Immature natural killer cell (primary cell): ENCODE measurements around the gene E4F1. TPM values are rescaled to one million over a fixed set of nuclear protein-coding genes. Genes with fewer than 3 reads are reported as not detected.
A peak's percentile ranks its signal among the peaks of the same experiment; 100 is the strongest.

Experiments used
- DNase-seq, 3 donors: peaks; one replicate each; pipeline ENCODE4 v3.0.0; 2022; ENCODE audit warnings: mixed read lengths in 1 of 3
- H3K27ac Mint-ChIP-seq, 6 donors: one replicate each; pipeline ENCODE4 v1.8.0; 2020; ENCODE audit warnings: mixed read lengths in 6 of 6, mild to moderate bottlenecking in 5 of 6, inconsistent platforms in 4 of 6, moderate library complexity in 3 of 6
- H3K27me3 Mint-ChIP-seq, 3 donors: one replicate each; pipeline ENCODE4 v1.8.0; 2020 to 2021; ENCODE audit warnings: low read depth in 3 of 3, mild to moderate bottlenecking in 3 of 3, mixed read lengths in 3 of 3, moderate library complexity in 3 of 3, inconsistent platforms in 1 of 3
- H3K36me3 Mint-ChIP-seq, 3 donors: one replicate each; pipeline ENCODE4 v1.8.0; 2020; ENCODE audit warnings: mixed read lengths in 3 of 3, inconsistent platforms in 2 of 3, mild to moderate bottlenecking in 2 of 3
- H3K4me1 Mint-ChIP-seq, 2 donors: one replicate each; pipeline ENCODE4 v1.8.0; 2020; ENCODE audit warnings: inconsistent platforms in 2 of 2, mild to moderate bottlenecking in 2 of 2, mixed read lengths in 2 of 2, moderate library complexity in 1 of 2
- H3K4me3 Mint-ChIP-seq, 5 donors: one replicate each; pipeline ENCODE4 v1.8.0; 2020; ENCODE audit warnings: mild to moderate bottlenecking in 5 of 5, mixed read lengths in 5 of 5, inconsistent platforms in 3 of 5, moderate library complexity in 3 of 5
- H3K9me3 Mint-ChIP-seq, 6 donors: one replicate each; pipeline ENCODE4 v1.8.0; 2020; ENCODE audit warnings: mild to moderate bottlenecking in 6 of 6, mixed read lengths in 6 of 6, inconsistent platforms in 4 of 6, moderate library complexity in 3 of 6
- polyA plus RNA-seq, 3 donors: library from polyadenylated mRNA; unstranded; fragments of 300-500 nt; fragmentation: Illumina TruSeq; gene quantifications; one replicate each; pipeline ENCODE4 v1.2.3, GENCODE V29; 2021

Gene E4F1
- polyA plus RNA-seq, 3 donors from 2014 or later = 8.4 to 18.6 (median 10.3) TPM

DNA sequence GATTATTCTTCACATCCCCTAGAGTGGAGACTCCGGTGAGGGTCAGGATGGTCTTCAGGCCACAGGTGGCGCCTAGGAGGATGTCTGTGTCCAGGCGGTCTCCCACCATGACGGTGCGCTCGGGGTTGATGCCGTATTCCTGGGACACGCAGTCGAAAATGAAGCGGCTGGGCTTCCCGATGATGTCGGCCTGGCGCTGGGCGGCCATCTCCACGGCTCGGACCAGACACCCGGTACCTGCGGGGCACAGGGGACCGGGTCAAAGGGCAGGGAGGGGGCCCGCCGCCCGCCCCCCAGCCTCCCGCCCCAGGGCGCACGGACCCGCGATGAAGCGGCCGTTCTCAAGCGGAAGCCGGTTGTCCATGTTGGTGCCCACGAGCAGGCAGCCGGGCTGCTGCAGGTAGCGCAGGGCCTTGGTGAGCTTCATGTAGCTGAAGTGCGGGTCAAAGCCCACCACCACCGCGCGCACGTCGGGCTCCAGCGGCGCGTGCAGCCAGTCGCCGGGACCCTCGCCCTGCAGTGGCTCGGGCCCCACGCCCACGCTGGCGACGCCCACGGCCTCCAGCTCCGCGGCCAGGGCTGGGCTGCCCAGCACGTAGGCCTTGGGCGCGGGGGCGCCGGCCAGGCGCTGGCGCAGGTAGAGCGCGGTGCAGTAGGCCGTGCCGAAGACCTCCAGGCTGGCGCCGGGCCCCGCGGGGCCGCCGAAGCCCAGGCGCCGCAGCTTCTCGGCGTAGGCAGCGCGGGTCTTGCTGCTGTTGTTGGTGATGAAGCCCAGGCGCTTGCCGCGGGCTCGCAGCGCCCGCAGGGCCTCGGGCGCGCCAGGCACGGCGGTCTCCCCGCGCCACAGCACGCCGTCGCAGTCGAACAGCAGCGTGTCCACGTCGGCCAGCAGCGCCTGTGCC, 9.3 kb upstream of the E4F1 start:
- Mint-ChIP-seq H3K4me1 (peaks cover 13 to 18% of the 10 kb centered on the region in 2 donors), H3K9me3 (no peaks in the 10 kb centered on the region), H3K27me3 (peaks cover 4 to 13% (median 8%) of the 10 kb centered on the region in 3 donors), H3K4me3 (peak overlapping the region; percentile 70 to 76 (median 74)), H3K36me3 (no peaks in the 10 kb centered on the region), H3K27ac (peak overlapping the region in 2 of 6 donors; percentile 34 to 42)
- DNase-seq = no peak

DNA sequence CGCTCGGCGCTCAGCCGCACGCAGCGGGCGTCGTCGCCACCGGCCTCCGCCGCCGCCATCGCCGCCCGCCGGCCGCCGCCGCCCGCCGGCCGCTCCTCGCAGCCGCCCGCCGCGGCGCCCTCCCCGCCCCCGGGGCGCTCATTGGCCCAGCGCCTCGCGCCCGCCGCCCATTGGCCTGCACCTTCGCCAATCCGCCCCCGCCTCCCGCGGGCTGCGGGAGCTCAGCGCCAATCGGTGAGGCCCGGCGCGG, 8.7 kb upstream of the E4F1 start, which contains the start of gene PGP:
Gene PGP (minus strand): TSS at position 122 of the 250 bp plus-strand sequence. CDS start 63 bp downstream, at position 59.
- Mint-ChIP-seq H3K27ac (peak within 1 kb of the TSS; percentile 75 to 91 (median 88)), H3K4me3 (peak within 1 kb of the TSS; percentile 86 to 92 (median 88)), H3K4me1 (peaks cover 13 to 18% of the 10 kb centered on the region in 2 donors), H3K36me3 (no peaks in the 10 kb centered on the region), H3K27me3 (peaks cover 4 to 13% (median 8%) of the 10 kb centered on the region in 3 donors), H3K9me3 (no peaks in the 10 kb centered on the region)
- DNase-seq = no peak

DNA sequence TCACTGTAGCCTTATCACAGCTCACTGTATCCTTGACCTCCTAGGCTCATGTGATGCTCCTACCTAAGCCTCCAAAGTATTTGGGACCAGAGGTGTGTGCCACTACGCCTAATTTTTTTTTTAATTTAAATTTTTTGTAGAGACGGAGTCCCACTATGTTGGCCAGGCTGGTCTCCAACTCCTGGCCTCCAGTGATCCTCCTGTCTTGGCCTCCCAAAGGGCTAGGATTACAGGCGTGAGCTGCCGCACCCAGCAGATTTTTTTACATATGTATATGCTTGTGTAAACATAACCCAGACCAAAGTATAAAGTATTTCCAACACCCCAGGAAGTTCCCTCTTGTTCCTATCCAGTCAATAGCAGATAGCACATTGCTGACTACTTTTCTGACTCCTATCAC, 7.1 kb upstream of the E4F1 start:
- Mint-ChIP-seq H3K4me3 (peak overlapping the region; percentile 44 to 58 (median 56)), H3K27ac (peak overlapping the region in 1 of 6 donors; percentile 40)

DNA sequence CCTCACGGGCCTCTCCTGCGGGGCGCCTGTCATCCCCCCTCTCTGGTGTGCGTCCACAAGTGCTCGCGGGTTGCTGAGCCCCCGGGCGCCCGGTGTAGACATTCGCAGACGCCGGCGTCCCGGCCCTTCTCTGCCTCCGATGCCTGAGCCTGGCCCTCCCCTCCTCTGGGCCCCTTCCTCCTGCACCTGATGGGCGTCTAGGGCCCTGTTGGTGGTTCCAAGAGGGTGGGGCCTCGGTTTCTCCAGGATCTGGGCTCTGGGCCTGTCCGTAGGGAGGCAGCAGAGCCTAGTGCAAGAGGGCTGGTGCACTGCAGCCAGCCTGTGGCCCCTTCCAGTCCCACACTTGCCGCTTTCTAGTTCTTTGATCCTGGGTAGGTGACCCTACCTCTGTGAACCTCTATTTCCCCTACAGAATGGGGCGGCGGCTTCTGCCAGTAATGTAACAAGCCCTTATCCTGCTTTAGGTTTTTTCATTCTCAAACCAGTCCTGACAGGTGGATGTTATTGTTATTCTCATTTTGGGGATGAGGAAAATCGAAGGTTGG, 623 bp downstream of the E4F1 start:
- no peak for DNase-seq
- Mint-ChIP-seq H3K9me3 (no peaks in the 10 kb centered on the region), H3K27me3 (peaks cover 0 to 7% (median 3%) of the 10 kb centered on the region in 3 donors)

More for the DNA sequence above, 7.1 kb upstream of the E4F1 start:
- peaks cover 4 to 13% (median 8%) of the 10 kb centered on the region in 3 donors for H3K27me3 Mint-ChIP-seq
- no peaks in the 10 kb centered on the region for H3K36me3 Mint-ChIP-seq
- no peak for DNase-seq
- H3K9me3 Mint-ChIP-seq = no peaks in the 10 kb centered on the region
- peaks cover 13 to 18% of the 10 kb centered on the region in 2 donors for H3K4me1 Mint-ChIP-seq

GRCh38 chr16:2226245-2226793, 2.9 kb downstream of the E4F1 start:
- Mint-ChIP-seq H3K27ac (peak overlapping the region in 4 of 6 donors; percentile 16 to 77 (median 40)), H3K27me3 (peaks cover 0 to 8% (median 3%) of the 10 kb centered on the region in 3 donors), H3K9me3 (no peaks in the 10 kb centered on the region), H3K4me3 (peak overlapping the region in 4 of 5 donors; percentile 47 to 56 (median 50)), H3K4me1 (peaks cover 20 to 27% of the 10 kb centered on the region in 2 donors), H3K36me3 (peaks cover 0 to 4% (median 0%) of the 10 kb centered on the region in 3 donors)
- no peak for DNase-seq

More for the DNA sequence above, 623 bp downstream of the E4F1 start:
- no peaks in the 10 kb centered on the region for H3K36me3 Mint-ChIP-seq
- H3K4me1 Mint-ChIP-seq = peaks cover 20 to 27% of the 10 kb centered on the region in 2 donors
- peak overlapping the region; percentile 74 to 90 (median 78) for H3K4me3 Mint-ChIP-seq
- peak overlapping the region in 5 of 6 donors; percentile 62 to 83 (median 72) for H3K27ac Mint-ChIP-seq

GRCh38 chr16:2226918-2227317, 3.5 kb downstream of the E4F1 start:
- H3K27ac Mint-ChIP-seq = no peak overlapping the region
- H3K4me1 Mint-ChIP-seq = peaks cover 20 to 27% of the 10 kb centered on the region in 2 donors
- H3K4me3 Mint-ChIP-seq = peak overlapping the region in 1 of 5 donors; percentile 32

DNA sequence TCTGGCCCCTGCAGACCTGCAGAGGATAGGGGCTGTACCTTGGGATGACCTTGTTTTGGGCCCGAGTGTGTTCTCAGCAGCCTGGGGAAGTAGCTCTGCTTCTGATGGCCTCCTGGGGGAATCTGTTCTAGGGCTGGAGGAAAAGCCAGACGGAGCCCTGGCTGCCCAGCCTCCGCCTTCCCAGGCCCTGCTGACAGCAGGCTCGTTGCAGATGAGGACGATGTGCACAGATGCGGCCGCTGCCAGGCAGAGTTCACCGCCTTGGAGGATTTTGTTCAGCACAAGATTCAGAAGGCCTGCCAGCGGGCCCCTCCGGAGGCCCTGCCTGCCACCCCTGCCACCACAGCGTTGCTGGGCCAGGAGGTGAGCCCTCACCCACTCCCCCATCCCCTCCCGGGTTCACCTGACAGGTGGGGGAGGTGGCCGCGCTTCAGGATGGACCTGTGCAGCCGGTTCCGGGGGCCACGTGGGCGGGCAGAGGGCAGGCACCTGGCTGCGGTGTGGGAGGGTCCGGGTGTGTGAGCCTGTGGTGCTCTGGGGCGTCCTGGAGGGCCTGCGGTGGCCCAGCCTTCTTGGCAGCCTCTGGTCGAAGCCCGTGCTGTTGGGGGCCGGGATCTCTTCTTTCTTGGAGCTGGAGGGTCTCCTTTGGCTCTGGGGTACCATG, 4.9 kb downstream of the E4F1 start:
- H3K9me3 Mint-ChIP-seq = no peaks in the 10 kb centered on the region

More at GRCh38 chr16:2226918-2227317, 3.5 kb downstream of the E4F1 start:
- no peaks in the 10 kb centered on the region for H3K9me3 Mint-ChIP-seq
- H3K36me3 Mint-ChIP-seq = peaks cover 0 to 4% (median 0%) of the 10 kb centered on the region in 3 donors
- H3K27me3 Mint-ChIP-seq = peaks cover 0 to 8% (median 3%) of the 10 kb centered on the region in 3 donors
- DNase-seq = no peak

DNA sequence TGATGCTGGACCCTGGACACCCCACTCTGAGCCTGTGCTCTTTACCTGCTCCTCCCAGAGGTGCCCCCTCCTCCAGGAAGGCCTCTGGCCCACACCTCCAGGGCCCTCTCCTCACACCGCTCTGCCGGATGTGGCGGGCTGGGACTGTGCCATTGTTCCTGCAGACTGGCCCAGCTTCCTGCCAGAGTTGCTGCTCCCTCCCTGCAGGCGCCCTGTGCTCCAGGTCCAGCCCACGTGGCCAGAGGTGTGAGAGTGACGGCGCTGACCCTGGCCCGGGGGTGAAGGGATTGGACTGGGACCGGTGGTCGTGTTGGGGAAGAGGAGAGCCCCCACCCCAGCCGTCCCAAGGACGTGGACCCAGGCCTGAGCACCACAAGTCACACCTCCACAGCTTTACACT, 5.7 kb downstream of the E4F1 start:
- H3K4me3 Mint-ChIP-seq = no peak overlapping the region
- H3K27ac Mint-ChIP-seq = no peak overlapping the region
- no peaks in the 10 kb centered on the region for H3K9me3 Mint-ChIP-seq
- H3K4me1 Mint-ChIP-seq = peaks cover 14 to 22% of the 10 kb centered on the region in 2 donors
- peaks cover 0 to 4% (median 0%) of the 10 kb centered on the region in 3 donors for H3K36me3 Mint-ChIP-seq
- DNase-seq = no peak
- H3K27me3 Mint-ChIP-seq = peaks cover 0 to 4% (median 3%) of the 10 kb centered on the region in 3 donors

More for the DNA sequence above, 4.9 kb downstream of the E4F1 start:
- peaks cover 0 to 4% (median 0%) of the 10 kb centered on the region in 3 donors for H3K36me3 Mint-ChIP-seq
- no peak for DNase-seq
- peaks cover 0 to 5% (median 5%) of the 10 kb centered on the region in 3 donors for H3K27me3 Mint-ChIP-seq
- no peak overlapping the region for H3K4me3 Mint-ChIP-seq
- peaks cover 17 to 24% of the 10 kb centered on the region in 2 donors for H3K4me1 Mint-ChIP-seq
- no peak overlapping the region for H3K27ac Mint-ChIP-seq

DNA sequence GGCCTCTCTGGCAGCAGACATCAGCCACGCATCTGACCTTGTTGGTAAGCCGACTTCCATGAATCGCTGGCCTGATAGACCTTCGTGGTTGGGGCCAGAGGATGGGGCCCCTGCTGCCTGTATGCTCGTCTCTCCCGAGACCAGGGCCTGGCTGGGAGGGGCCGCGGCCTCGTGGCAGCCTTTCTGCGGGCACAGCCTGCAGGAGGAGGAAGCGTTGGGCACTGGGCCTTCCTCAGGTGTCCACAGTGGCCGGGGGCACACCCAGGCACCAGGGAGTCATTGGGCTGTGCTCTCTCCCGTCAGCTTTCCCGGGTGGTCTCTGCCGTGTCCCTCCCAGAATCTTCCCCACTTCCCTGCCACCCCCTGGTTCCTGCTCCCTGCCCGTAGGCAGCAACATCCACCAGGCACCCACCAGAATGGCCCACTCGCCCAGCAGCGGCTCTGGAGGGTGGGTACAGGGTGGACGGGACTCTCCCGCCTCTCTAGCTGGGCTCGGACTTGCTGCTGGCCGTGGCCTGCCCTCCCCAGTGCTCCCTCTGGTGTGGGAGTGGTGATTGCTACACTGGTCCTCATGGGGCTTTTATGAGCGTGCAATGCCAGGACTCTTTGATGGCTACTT, 6.3 kb downstream of the E4F1 start:
- Mint-ChIP-seq H3K27me3 (peaks cover 0 to 3% (median 2%) of the 10 kb centered on the region in 3 donors), H3K27ac (no peak overlapping the region), H3K9me3 (no peaks in the 10 kb centered on the region), H3K4me3 (no peak overlapping the region), H3K36me3 (peaks cover 0 to 4% (median 0%) of the 10 kb centered on the region in 3 donors), H3K4me1 (peaks cover 14 to 15% of the 10 kb centered on the region in 2 donors)
- DNase-seq = no peak

GRCh38 chr16:2230376-2230775, 7.0 kb downstream of the E4F1 start:
- no peak overlapping the region for H3K27ac Mint-ChIP-seq
- DNase-seq = no peak
- H3K4me3 Mint-ChIP-seq = no peak overlapping the region
- H3K36me3 Mint-ChIP-seq = peaks cover 0 to 6% (median 2%) of the 10 kb centered on the region in 3 donors
- peaks cover 0 to 3% (median 3%) of the 10 kb centered on the region in 3 donors for H3K27me3 Mint-ChIP-seq
- no peaks in the 10 kb centered on the region for H3K9me3 Mint-ChIP-seq
- peaks cover 11 to 14% of the 10 kb centered on the region in 2 donors for H3K4me1 Mint-ChIP-seq

DNA sequence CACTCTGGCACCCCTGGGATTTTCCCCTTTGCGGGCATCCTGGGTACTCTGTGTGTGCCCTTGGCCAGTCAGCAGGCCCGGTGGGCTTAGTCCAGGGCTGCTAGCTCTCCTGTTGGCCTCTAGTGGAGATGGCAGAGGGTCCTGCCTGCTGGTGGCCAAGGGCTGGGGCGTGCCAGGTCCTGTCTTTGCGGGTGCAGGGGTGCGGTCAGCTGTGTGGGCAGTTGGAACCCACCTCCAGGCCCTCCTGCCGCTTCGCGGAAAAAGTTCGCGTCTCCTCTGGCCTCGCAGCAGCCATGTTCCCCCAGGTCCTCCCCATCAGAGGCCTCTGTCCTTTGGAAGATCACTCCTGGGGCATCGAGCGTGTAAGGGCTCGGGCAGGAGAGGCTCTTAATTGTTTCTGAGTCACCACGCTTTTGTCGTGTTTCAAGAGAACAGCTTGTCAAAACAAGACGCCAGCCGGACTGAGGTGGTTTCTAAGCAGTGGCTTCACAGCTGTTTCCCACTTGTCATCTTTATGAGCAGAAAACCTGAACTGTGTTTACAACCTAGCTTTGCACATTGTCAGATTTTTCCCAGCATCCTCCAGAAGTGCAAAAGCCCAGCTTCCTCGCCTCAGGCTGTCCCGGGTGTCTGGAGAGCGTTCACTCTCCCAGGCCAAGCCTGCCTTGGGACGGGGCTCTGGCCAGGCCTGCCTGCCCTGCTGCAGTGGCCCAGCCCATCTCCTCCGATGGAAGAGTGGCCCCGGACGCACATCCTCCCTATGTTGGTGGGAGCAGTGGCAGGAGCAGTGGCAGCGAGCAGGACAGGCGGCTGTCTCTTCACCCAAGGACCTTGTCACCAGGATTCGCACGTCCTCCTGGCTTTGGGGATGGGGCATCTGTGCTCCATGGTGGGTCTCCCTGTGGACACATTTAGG, 7.9 kb downstream of the E4F1 start:
- Mint-ChIP-seq H3K36me3 (peaks cover 0 to 8% (median 4%) of the 10 kb centered on the region in 3 donors), H3K9me3 (no peaks in the 10 kb centered on the region), H3K4me3 (no peak overlapping the region), H3K27me3 (peaks cover 2 to 4% (median 3%) of the 10 kb centered on the region in 3 donors), H3K27ac (no peak overlapping the region), H3K4me1 (peaks cover 8 to 9% of the 10 kb centered on the region in 2 donors)
- DNase-seq = no peak
